GM13977 (cell line): ENCODE data around the gene GHSR.
"Not testable (repeated sequence)": the region's sequence is repeated elsewhere in the genome, so short reads cannot be mapped to it uniquely, and the experiment has no call there.

Experiments
- DNase-seq: peaks from one replicate; pipeline ENCODE4 v3.0.0; 2012; ENCODE audit warnings: low spot score
- CTCF ChIP-seq: IDR thresholded peaks from 2 replicates; pipeline ENCODE4 v1.5.1; 2012; ENCODE audit warnings: mild to moderate bottlenecking, control low read depth; ENCODE audit not compliant: insufficient read depth; ENCODE audit errors: extremely low read depth, missing control alignments
- in situ Hi-C: fragments of 300-500 bp; cut with MboI; formaldehyde crosslinking; loops from one replicate; pipeline ENCODE4 v1.12.0; 2022; ENCODE audit warnings: low sequenced_read_pairs, low pct_unique_long_range_greater_than_20kb, mixed read lengths, inconsistent platforms; ENCODE audit not compliant: unreplicated experiment

GHSR gene

GRCh38 chr3:172447611-172448579 is at the start of gene GHSR:
TSS of gene GHSR (minus strand) at chr3:172448456. CDS start at chr3:172448413, 43 bp downstream.
- no peak for DNase-seq
- in situ Hi-C loops = no loop called here
- TF ChIP-seq CTCF = no peak

- peak; percentile 44 for DNase-seq
These were observed 42.0 kb upstream of the GHSR start for GRCh38 chr3:172490198-172490669.

GRCh38 chr3:172478116-172478515 is 29.9 kb upstream of the GHSR start:
- DNase-seq = no peak
- no peak for TF ChIP-seq CTCF
- in situ Hi-C loops = no loop called here

More at GRCh38 chr3:172490198-172490669, 42.0 kb upstream of the GHSR start:
- in situ Hi-C loops = not testable (repeated sequence)
- peak; percentile 66 for TF ChIP-seq CTCF

GRCh38 chr3:172476347-172476746 is 28.1 kb upstream of the GHSR start:
- TF ChIP-seq CTCF = no peak
- in situ Hi-C loops = no loop called here
- DNase-seq = no peak

GRCh38 chr3:172475703-172476102 is 27.4 kb upstream of the GHSR start:
- no peak for DNase-seq
- in situ Hi-C loops = no loop called here
- no peak for TF ChIP-seq CTCF

GRCh38 chr3:172471903-172472302 is 23.6 kb upstream of the GHSR start:
- in situ Hi-C loops = no loop called here
- no peak for TF ChIP-seq CTCF
- DNase-seq = no peak
